Vagina (tissue), 2 donors: Measurements from ENCODE around the gene PPRC1.

Experiments
- CTCF ChIP-seq, 3 experiments: fragments of 450-650 bp in 2 of 3; fragments of 200-600 bp in 1 of 3; sonication (generic) in 1 of 3; IDR thresholded peaks; one replicate each; pipeline ENCODE4 v1.5.1; 2017 to 2019; ENCODE audit warnings: antibody characterized with exemption in 3 of 3, mild to moderate bottlenecking in 2 of 3, moderate library complexity in 2 of 3
- POLR2A ChIP-seq, 2 donors: fragments of 450-650 bp; IDR thresholded peaks; one replicate each; pipeline ENCODE4 v1.6.1; 2017; ENCODE audit warnings: antibody characterized with exemption in 2 of 2, mild to moderate bottlenecking in 2 of 2, moderate library complexity in 2 of 2
- POLR2AphosphoS5 ChIP-seq, 2 donors: sonication (generic); formaldehyde crosslinking; IDR thresholded peaks; one replicate each; pipeline ENCODE4 v1.9.0; 2017; ENCODE audit warnings: antibody characterized with exemption in 2 of 2, mild to moderate bottlenecking in 2 of 2, low read depth in 1 of 2; ENCODE audit not compliant: insufficient read depth in 1 of 2

- TF ChIP-seq CTCF (IDR thresholded peaks at IDR 0.05) (no peak), POLR2A (IDR thresholded peaks at IDR 0.05) (no peak), POLR2AphosphoS5 (IDR thresholded peaks at IDR 0.05; ENCODE audit: insufficient read depth in 1 of 2, low read depth in 1 of 2) (no peak)
Measured at GRCh38 chr10:102102421-102102820, 30.4 kb upstream of the PPRC1 start.
